Panc1 (cell line): ENCODE results near the gene SH3PXD2B. TPM values are rescaled to one million over a fixed set of nuclear protein-coding genes. Genes with fewer than 3 reads are reported as not detected.

Source experiments
- ATAC-seq: fragments of 200-7000 bp; cut with Tn5 transposase; 2 replicates; pipeline ENCODE4 v1.9.1; 2020; ENCODE audit warnings: mild to moderate bottlenecking, moderate library complexity
- BruUV-seq: library from RNA; stranded (reverse); fragments of 400-500 nt; replicated peaks from 2 replicates; lab custom pipeline; 2021; lab: Mats Ljungman, UMichigan
- CTCF ChIA-PET: fragments of 300-600 bp; sonication (Branson Sonifier 250); formaldehyde crosslinking; loops from one replicate; lab custom pipeline; 2022; ENCODE audit warnings: antibody characterized with exemption; lab: Charles Lee
- POLR2A ChIA-PET: fragments of 300-600 bp; sonication (Branson Sonifier 250); formaldehyde crosslinking; loops from one replicate; lab custom pipeline; 2022; ENCODE audit warnings: antibody characterized with exemption; lab: Charles Lee
- DNase-seq: peaks from one replicate; pipeline ENCODE4 v3.0.0-alpha.2; 2010; ENCODE audit warnings: low read depth, low spot score
- H3K27ac ChIP-seq: 2 replicates; pipeline ENCODE4 v1.5.1; 2011; ENCODE audit warnings: mild to moderate bottlenecking, low read length, inconsistent platforms
- H3K27me3 ChIP-seq: fragments of 200-500 bp; sonication (Bioruptor generic); 2 replicates; pipeline ENCODE4 v1.6.0; 2014; ENCODE audit warnings: low read length, inconsistent platforms; ENCODE audit not compliant: control insufficient read depth, insufficient read depth
- H3K36me3 ChIP-seq: fragments of 200-500 bp; sonication (Bioruptor generic); 2 replicates; pipeline ENCODE4 v1.5.1; 2014; ENCODE audit warnings: inconsistent platforms, mild to moderate bottlenecking, low read length, moderate library complexity; ENCODE audit not compliant: control insufficient read depth, insufficient read depth
- H3K4me1 ChIP-seq: 2 replicates; pipeline ENCODE4 v1.5.1; 2011; ENCODE audit warnings: inconsistent platforms, mild to moderate bottlenecking, low read length, moderate library complexity; ENCODE audit not compliant: control insufficient read depth, insufficient read depth
- H3K4me3 ChIP-seq, 2 experiments: 2 replicates each; pipeline ENCODE4 v1.5.1; 2011 to 2012; ENCODE audit warnings: low read depth in 2 of 2, low read length in 2 of 2, mild to moderate bottlenecking in 2 of 2, inconsistent platforms in 1 of 2, moderate library complexity in 1 of 2
- H3K9me3 ChIP-seq: fragments of 200-500 bp; sonication (Bioruptor generic); 2 replicates; pipeline ENCODE4 v1.5.1; 2014; ENCODE audit warnings: low read depth, mild to moderate bottlenecking, inconsistent platforms, low read length, moderate library complexity; ENCODE audit not compliant: control insufficient read depth, insufficient read depth
- POLR2AphosphoS5 ChIP-seq: IDR thresholded peaks from 2 replicates; pipeline ENCODE4 v1.6.1; 2012; ENCODE audit warnings: mild to moderate bottlenecking, low read depth, low read length, moderate library complexity
- SIN3A ChIP-seq: IDR thresholded peaks from 2 replicates; pipeline ENCODE4 v1.6.1; 2012; ENCODE audit warnings: low read depth, mild to moderate bottlenecking, low read length, moderate library complexity, borderline replicate concordance; ENCODE audit not compliant: insufficient read depth
- TCF7L2 ChIP-seq: IDR thresholded peaks from 2 replicates; pipeline ENCODE4 v1.6.1; 2011; ENCODE audit warnings: mild to moderate bottlenecking, low read depth, low read length, inconsistent platforms
- in situ Hi-C: cut with HindIII; loops from 2 replicates; pipeline ENCODE4 v1.10.0; 2016; ENCODE audit warnings: low sequenced_read_pairs, low pct_unique_long_range_greater_than_20kb
- intact Hi-C: fragments of 100-400 bp; cut with micrococcal nuclease; formaldehyde crosslinking; loops from one replicate; pipeline ENCODE4 v1.10.0; 2022; ENCODE audit not compliant: unreplicated experiment
- total RNA-seq: library from RNA; stranded (reverse); gene quantifications from one replicate; pipeline ENCODE4 v1.2.1, GENCODE V29; 2021; ENCODE audit not compliant: unreplicated experiment
- TF ChIP-seq, protein P1 (sequence below): fragments of 450-650 bp; IDR thresholded peaks from 2 replicates; pipeline ENCODE4 v1.5.1; 2017; ENCODE audit warnings: mild to moderate bottlenecking
- TF ChIP-seq, protein P2 (sequence below), 2 experiments: IDR thresholded peaks; 2 replicates each; pipeline ENCODE4 v1.6.1; 2011 to 2012; ENCODE audit warnings: low read depth in 2 of 2, control low read depth in 1 of 2, low read length in 1 of 2, mild to moderate bottlenecking in 1 of 2, moderate library complexity in 1 of 2; ENCODE audit not compliant: insufficient read depth in 1 of 2

The SH3PXD2B gene
- total RNA-seq, 1 experiment from 2014 or later, result 39.7 TPM

GRCh38 chr5:172424808-172425207, 29.5 kb downstream of the SH3PXD2B start:
- H3K27ac ChIP-seq, result no peak overlapping the region
- in situ Hi-C loops, result no loop called here
- POLR2A ChIA-PET, result interaction anchor here (0.5 kb wide), 1 partner anchor 93 kb away, joined by 6 read pairs; no protein-coding TSS in a partner anchor
- intact Hi-C loops, result no loop called here
- CTCF ChIA-PET, result no interaction called here
- 0 out of 2 replicates have a peak, but pooled peaks cover 2% of the 10 kb centered on the region for H3K4me1 ChIP-seq
- no peak overlapping the region for H3K4me3 ChIP-seq
- H3K9me3 ChIP-seq, result no peaks in the 10 kb centered on the region
- no peaks in the 10 kb centered on the region for H3K27me3 ChIP-seq
- ATAC-seq (no peak), DNase-seq (no peak)
- no peaks in the 10 kb centered on the region for H3K36me3 ChIP-seq
- TF ChIP-seq, protein P1, sequence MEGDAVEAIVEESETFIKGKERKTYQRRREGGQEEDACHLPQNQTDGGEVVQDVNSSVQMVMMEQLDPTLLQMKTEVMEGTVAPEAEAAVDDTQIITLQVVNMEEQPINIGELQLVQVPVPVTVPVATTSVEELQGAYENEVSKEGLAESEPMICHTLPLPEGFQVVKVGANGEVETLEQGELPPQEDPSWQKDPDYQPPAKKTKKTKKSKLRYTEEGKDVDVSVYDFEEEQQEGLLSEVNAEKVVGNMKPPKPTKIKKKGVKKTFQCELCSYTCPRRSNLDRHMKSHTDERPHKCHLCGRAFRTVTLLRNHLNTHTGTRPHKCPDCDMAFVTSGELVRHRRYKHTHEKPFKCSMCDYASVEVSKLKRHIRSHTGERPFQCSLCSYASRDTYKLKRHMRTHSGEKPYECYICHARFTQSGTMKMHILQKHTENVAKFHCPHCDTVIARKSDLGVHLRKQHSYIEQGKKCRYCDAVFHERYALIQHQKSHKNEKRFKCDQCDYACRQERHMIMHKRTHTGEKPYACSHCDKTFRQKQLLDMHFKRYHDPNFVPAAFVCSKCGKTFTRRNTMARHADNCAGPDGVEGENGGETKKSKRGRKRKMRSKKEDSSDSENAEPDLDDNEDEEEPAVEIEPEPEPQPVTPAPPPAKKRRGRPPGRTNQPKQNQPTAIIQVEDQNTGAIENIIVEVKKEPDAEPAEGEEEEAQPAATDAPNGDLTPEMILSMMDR, result no peak
- TF ChIP-seq SIN3A, result no peak
- TF ChIP-seq TCF7L2, result no peak
- TF ChIP-seq, protein P2, sequence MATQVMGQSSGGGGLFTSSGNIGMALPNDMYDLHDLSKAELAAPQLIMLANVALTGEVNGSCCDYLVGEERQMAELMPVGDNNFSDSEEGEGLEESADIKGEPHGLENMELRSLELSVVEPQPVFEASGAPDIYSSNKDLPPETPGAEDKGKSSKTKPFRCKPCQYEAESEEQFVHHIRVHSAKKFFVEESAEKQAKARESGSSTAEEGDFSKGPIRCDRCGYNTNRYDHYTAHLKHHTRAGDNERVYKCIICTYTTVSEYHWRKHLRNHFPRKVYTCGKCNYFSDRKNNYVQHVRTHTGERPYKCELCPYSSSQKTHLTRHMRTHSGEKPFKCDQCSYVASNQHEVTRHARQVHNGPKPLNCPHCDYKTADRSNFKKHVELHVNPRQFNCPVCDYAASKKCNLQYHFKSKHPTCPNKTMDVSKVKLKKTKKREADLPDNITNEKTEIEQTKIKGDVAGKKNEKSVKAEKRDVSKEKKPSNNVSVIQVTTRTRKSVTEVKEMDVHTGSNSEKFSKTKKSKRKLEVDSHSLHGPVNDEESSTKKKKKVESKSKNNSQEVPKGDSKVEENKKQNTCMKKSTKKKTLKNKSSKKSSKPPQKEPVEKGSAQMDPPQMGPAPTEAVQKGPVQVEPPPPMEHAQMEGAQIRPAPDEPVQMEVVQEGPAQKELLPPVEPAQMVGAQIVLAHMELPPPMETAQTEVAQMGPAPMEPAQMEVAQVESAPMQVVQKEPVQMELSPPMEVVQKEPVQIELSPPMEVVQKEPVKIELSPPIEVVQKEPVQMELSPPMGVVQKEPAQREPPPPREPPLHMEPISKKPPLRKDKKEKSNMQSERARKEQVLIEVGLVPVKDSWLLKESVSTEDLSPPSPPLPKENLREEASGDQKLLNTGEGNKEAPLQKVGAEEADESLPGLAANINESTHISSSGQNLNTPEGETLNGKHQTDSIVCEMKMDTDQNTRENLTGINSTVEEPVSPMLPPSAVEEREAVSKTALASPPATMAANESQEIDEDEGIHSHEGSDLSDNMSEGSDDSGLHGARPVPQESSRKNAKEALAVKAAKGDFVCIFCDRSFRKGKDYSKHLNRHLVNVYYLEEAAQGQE (IDR thresholded peaks at IDR 0.05; ENCODE audit: insufficient read depth in 1 of 2, low read depth in 2 of 2, low read length in 1 of 2), result no peak
- no peak for TF ChIP-seq POLR2AphosphoS5
- BruUV-seq, result no TSS peak

DNA sequence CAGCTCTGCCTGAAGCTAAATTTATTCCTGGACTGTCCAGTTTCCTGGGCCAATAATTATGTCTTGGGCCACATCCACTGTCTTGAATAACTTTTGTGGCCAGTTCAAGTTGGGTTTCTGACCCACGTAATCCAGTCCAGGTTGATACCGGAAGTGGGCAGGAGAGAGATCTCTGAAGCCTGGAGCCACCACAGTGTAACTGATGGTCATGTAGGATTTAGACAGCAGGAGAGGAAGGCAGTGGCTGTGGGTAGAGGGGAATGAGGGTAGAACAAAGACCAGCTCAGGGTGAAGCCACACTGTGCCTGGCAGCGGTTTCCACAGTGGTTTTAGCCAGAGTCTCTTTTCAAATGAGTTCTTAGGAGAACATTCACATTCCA, 30.2 kb downstream of the SH3PXD2B start:
- in situ Hi-C loops, result no loop called here
- no peaks in the 10 kb centered on the region for H3K9me3 ChIP-seq
- TF ChIP-seq POLR2AphosphoS5 (no peak), TCF7L2 (no peak), SIN3A (no peak)
- TF ChIP-seq, protein P2 (IDR thresholded peaks at IDR 0.05; ENCODE audit: insufficient read depth in 1 of 2, low read depth in 2 of 2, low read length in 1 of 2), result no peak
- TF ChIP-seq, protein P1, result no peak
- no peak overlapping the region for H3K27ac ChIP-seq
- POLR2A ChIA-PET, result interaction anchor here (0.5 kb wide), 1 partner anchor 92 kb away, joined by 6 read pairs; no protein-coding TSS in a partner anchor
- no peaks in the 10 kb centered on the region for H3K27me3 ChIP-seq
- ATAC-seq (no peak), DNase-seq (no peak)
- BruUV-seq, result no TSS peak
- H3K4me1 ChIP-seq, result 0 out of 2 replicates have a peak, but pooled peaks cover 2% of the 10 kb centered on the region
- no peak overlapping the region for H3K4me3 ChIP-seq
- CTCF ChIA-PET, result no interaction called here
- intact Hi-C loops, result no loop called here
- H3K36me3 ChIP-seq, result no peaks in the 10 kb centered on the region
